ENCODE results near the gene WBP4. TPM values are rescaled to one million over a fixed set of nuclear protein-coding genes. Genes with fewer than 3 reads are reported as not detected.

Gene WBP4
- total and polyA plus RNA-seq, 9 of the 15 experiments (the other 6 are each of a cell fraction or from before 2014, with no cell fraction given), result 5.5 to 12.2 (median 7.9) TPM

GRCh38 chr13:41052441-41052840, 8.9 kb upstream of the WBP4 start (continued):
- TF ChIP-seq NFE2 (IDR thresholded peaks at IDR 0.05; ENCODE audit: low read depth) (peak; percentile 73), ZNF592 (IDR thresholded peaks at IDR 0.05) (0 out of 2 replicates have a peak, but pooled peaks have one; percentile 46), SLC30A9 (CRISPR knock-in tag; IDR thresholded peaks at IDR 0.05) (no peak), PATZ1 (CRISPR knock-in tag; IDR thresholded peaks at IDR 0.05; ENCODE audit: borderline replicate concordance) (no peak), ZNF584 (CRISPR knock-in tag; IDR thresholded peaks at IDR 0.05; ENCODE audit: low read depth) (no peak), SUPT5H (IDR thresholded peaks at IDR 0.05) (no peak), CHAMP1 (IDR thresholded peaks at IDR 0.05) (no peak), SP1 (CRISPR knock-in tag; IDR thresholded peaks at IDR 0.05) (no peak), IRF9 (tag; IDR thresholded peaks at IDR 0.05) (no peak), MAFF (IDR thresholded peaks at IDR 0.05; ENCODE audit: low read length) (peak; percentile 33; the same call in 1 of the 2 replicates), CBFA2T3 (IDR thresholded peaks at IDR 0.05) (no peak), NEUROD1 (IDR thresholded peaks at IDR 0.05; ENCODE audit: borderline replicate concordance, low read depth, low read length, partially characterized antibody) (no peak), MIER1 (IDR thresholded peaks at IDR 0.05; ENCODE audit: low read depth) (no peak), SMARCE1 (IDR thresholded peaks at IDR 0.05) (no peak), CREB5 (CRISPR knock-in tag; IDR thresholded peaks at IDR 0.05) (no peak), ZNF77 (CRISPR knock-in tag; IDR thresholded peaks at IDR 0.05) (no peak), HCFC1 (IDR thresholded peaks at IDR 0.05; ENCODE audit: low read depth, low read length) (no peak), ZNF589 (CRISPR knock-in tag; IDR thresholded peaks at IDR 0.05; ENCODE audit: low read depth) (no peak), ZNF551 (CRISPR knock-in tag; IDR thresholded peaks at IDR 0.05) (no peak), RBM25 (IDR thresholded peaks at IDR 0.05; ENCODE audit: low read depth, low read length, severe bottlenecking) (no peak)

Data from K562 (cell line).